ENCODE data around the gene MUC4.

- no peak for TF ChIP-seq CTCF (IDR thresholded peaks at IDR 0.05; ENCODE audit: low read depth, low read length, poor library complexity, severe bottlenecking)
- TF ChIP-seq EZH2phosphoT487 (IDR thresholded peaks at IDR 0.05; ENCODE audit: borderline replicate concordance, low read length) = no peak
These were observed 42.9 kb downstream of the MUC4 start for GRCh38 chr3:195768831-195769303.
